ENCODE measurements around the gene PRR12. TPM values are rescaled to one million over a fixed set of nuclear protein-coding genes. Genes with fewer than 3 reads are reported as not detected.
"Not testable (repeated sequence)": the region's sequence is repeated elsewhere in the genome, so short reads cannot be mapped to it uniquely, and the experiment has no call there.

The PRR12 gene
- polyA plus RNA-seq, 1 experiment: 0.36 TPM

DNA sequence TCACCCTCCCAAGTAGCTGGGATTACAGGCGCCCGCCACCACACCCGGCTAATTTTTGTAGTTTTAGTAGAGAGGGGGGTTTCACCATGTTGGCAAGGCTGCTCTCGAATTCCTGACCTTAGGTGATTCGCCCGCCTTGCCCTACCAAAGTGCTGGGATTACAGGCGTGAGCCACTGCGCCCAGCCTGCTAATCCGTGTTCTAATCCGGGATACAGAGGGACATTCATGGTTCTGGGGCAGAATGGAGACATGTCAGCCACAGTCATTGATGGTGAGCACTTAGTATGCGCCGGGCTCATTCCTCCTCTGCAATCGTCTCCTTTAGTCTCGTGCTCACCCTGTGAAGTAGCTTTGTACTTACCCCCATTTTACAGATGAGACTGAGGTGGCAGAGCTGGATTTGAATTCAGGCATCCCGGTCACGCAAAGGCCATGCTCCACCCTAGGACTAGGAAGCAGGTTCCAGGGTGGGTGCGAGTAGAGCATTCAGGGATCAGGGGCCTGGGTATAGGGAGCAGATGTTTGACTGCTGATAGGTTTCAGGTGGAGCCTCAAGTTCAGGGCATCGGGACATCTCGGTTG, 40.7 kb downstream of the PRR12 start:
- ChIA-PET POLR2A (interaction anchor here (0.6 to 1.2 kb wide), 2 partner anchors 10 to 777 kb away, joined by 5 to 9 read pairs; partner anchors contain the start of gene SCAF1), CTCF (no interaction called here)
- Histone ChIP-seq H3K27me3 (ENCODE audit: control insufficient read depth, insufficient read depth, low read length) (no peaks in the 10 kb centered on the region), H3K4me3 (ENCODE audit: low read depth, low read length) (no peak overlapping the region), H3K9me3 (ENCODE audit: control insufficient read depth, insufficient read depth, low read length) (no peaks in the 10 kb centered on the region), H3K27ac (ENCODE audit: low read depth, low read length) (no peak overlapping the region)
- TF ChIP-seq, protein P1, sequence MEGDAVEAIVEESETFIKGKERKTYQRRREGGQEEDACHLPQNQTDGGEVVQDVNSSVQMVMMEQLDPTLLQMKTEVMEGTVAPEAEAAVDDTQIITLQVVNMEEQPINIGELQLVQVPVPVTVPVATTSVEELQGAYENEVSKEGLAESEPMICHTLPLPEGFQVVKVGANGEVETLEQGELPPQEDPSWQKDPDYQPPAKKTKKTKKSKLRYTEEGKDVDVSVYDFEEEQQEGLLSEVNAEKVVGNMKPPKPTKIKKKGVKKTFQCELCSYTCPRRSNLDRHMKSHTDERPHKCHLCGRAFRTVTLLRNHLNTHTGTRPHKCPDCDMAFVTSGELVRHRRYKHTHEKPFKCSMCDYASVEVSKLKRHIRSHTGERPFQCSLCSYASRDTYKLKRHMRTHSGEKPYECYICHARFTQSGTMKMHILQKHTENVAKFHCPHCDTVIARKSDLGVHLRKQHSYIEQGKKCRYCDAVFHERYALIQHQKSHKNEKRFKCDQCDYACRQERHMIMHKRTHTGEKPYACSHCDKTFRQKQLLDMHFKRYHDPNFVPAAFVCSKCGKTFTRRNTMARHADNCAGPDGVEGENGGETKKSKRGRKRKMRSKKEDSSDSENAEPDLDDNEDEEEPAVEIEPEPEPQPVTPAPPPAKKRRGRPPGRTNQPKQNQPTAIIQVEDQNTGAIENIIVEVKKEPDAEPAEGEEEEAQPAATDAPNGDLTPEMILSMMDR (IDR thresholded peaks at IDR 0.05; ENCODE audit: low read depth, low read length): no peak
- no peak for DNase-seq (ENCODE audit: low read depth, low spot score)

DNA sequence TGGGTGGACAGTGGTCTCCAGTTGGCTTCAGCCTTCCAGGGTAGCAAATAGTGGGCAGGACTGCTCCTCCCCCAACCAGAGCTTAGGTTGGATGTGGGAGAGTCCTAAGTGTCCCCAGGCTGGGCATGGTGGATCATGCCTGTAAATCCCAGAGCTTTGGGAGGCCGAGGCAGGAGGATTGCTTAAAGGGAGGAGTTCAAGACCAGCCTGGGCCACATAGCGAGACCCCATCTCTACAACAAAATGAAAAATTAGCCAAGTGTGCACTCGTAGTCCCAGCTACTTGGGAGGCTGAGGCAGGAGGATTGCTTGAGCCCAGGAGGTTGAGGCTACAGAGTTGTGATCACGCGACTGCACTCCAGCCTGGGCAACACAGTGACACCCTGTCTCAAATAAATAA, 41.6 kb downstream of the PRR12 start:
- CTCF ChIA-PET: no interaction called here
- no peaks in the 10 kb centered on the region for H3K9me3 ChIP-seq (ENCODE audit: control insufficient read depth, insufficient read depth, low read length)
- no peak overlapping the region for H3K27ac ChIP-seq (ENCODE audit: low read depth, low read length)
- no peak for DNase-seq (ENCODE audit: low read depth, low spot score)
- TF ChIP-seq, protein P1 (IDR thresholded peaks at IDR 0.05; ENCODE audit: low read depth, low read length): no peak
- no peaks in the 10 kb centered on the region for H3K27me3 ChIP-seq (ENCODE audit: control insufficient read depth, insufficient read depth, low read length)
- H3K4me3 ChIP-seq (ENCODE audit: low read depth, low read length): no peak overlapping the region
- POLR2A ChIA-PET: no interaction called here

DNA sequence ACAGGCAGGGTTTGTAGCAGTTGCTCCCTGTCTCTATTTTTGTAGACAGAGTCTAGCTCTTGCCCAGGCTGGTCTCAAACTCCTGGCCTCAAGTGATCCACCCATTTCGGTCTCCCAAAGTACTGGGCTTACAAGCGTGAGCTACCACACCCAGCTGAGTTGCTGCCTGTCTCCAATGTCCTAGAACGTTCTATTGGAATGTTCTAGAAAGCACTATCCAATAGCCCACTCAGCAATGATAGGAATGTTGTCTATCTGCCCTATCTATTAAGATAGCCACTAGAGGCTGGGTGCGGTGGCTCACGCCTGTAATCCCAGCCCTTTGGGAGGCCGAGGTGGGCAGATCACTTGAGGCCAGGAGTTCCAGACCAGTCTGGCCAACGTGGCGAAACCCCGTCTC, 42.3 kb downstream of the PRR12 start:
- H3K4me3 ChIP-seq (ENCODE audit: low read depth, low read length); H3K9me3 ChIP-seq (ENCODE audit: control insufficient read depth, insufficient read depth, low read length); POLR2A ChIA-PET; H3K27me3 ChIP-seq (ENCODE audit: control insufficient read depth, insufficient read depth, low read length); CTCF ChIA-PET; DNase-seq (ENCODE audit: low read depth, low spot score); H3K27ac ChIP-seq (ENCODE audit: low read depth, low read length): not testable (repeated sequence)

DNA sequence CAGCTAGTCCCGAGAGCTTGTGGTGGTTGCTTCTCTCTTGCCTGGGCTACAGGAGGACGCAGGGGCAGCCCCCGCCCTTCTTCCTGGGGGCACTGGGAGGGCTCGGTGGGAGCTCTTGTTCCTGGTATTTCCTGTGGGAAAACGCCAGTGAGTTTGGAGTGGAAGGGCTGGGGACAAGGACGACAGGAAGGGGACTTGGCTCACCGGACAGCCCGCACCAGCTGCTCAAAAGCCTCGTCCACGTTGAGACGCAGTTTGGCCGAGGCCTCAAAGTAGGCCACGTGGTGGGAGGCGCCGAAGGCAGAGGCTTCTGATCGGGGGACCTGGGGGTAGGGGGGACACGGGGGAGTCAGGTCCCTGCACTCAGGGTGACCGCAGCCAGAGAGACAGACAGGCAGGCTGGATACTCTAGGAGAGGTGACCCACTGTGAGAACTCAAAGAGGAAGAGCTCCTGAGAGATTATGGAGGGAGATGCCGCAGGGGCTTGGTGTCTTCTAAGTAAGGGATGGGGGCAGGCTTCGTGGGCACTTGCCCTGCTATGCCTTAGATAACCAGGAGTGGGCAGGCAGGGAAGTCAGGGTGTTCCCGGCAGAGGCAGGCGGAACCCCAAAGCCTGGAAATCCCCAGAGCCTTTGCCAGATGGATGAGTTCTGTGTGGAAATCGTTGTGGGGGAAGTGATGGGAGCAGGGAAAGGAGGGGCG, 44.7 kb downstream of the PRR12 start:
- DNase-seq (ENCODE audit: low read depth, low spot score): no peak
- CTCF ChIA-PET: interaction anchor here (0.5 kb wide), 1 partner anchor 157 kb away, joined by 5 read pairs; no protein-coding TSS in a partner anchor
- H3K4me3 ChIP-seq (ENCODE audit: low read depth, low read length): no peak overlapping the region
- no peaks in the 10 kb centered on the region for H3K9me3 ChIP-seq (ENCODE audit: control insufficient read depth, insufficient read depth, low read length)
- no peak overlapping the region for H3K27ac ChIP-seq (ENCODE audit: low read depth, low read length)
- POLR2A ChIA-PET: interaction anchor here (0.5 to 0.9 kb wide), 2 partner anchors 29 to 47 kb away, joined by 4 to 6 read pairs; no protein-coding TSS in a partner anchor
- no peaks in the 10 kb centered on the region for H3K27me3 ChIP-seq (ENCODE audit: control insufficient read depth, insufficient read depth, low read length)
- TF ChIP-seq, protein P1 (IDR thresholded peaks at IDR 0.05; ENCODE audit: low read depth, low read length): peak; percentile 24; the same call in 1 of the 2 replicates

DNA sequence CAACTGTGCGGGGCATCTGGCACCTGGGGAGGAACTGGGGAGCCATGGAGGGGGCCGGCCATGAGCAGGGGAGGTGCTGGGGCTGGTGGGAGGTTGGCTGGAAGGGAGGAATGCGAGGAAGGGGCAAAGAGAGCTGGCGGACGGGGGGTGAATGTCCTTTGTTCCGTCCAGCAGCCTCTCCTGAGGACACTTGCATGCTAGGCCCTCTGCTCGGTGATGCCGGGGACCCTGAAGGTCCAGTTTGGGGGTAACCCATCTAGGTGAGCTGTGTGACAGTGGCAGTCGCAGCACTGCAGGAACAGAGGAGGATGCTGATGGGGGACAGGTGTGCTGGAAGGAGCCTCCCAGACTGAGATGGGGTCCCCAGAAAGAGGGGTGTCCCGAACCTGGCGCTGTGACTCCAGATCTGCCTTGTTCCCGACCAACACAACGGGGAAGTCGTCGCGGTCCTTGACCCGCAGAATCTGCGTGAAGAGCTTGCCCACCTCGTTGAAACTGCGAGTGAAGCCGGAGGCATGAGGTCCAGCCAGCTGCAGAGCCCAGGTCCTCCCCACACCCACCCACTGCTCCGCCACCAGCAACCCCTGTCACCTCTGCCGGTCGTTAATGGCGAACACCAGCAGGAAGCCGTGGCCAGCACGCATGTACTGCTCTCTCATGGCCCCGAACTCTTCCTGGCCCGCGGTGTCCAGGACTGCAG, 45.4 kb downstream of the PRR12 start:
- no peak for DNase-seq (ENCODE audit: low read depth, low spot score)
- H3K9me3 ChIP-seq (ENCODE audit: control insufficient read depth, insufficient read depth, low read length): no peaks in the 10 kb centered on the region
- ChIA-PET CTCF (no interaction called here), POLR2A (no interaction called here)
- no peak overlapping the region for H3K4me3 ChIP-seq (ENCODE audit: low read depth, low read length)
- TF ChIP-seq, protein P1 (IDR thresholded peaks at IDR 0.05; ENCODE audit: low read depth, low read length): no peak
- peak overlapping the region; percentile 11 for H3K27ac ChIP-seq (ENCODE audit: low read depth, low read length)
- H3K27me3 ChIP-seq (ENCODE audit: control insufficient read depth, insufficient read depth, low read length): no peaks in the 10 kb centered on the region

Measured in AG04450 (cell line).